GM19438 (cell line): ENCODE measurements around the gene SVOP.
"Not testable (repeated sequence)": the region's sequence is repeated elsewhere in the genome, so short reads cannot be mapped to it uniquely, and the experiment has no call there.

Source experiments
- ATAC-seq: cut with Tn5 transposase; IDR thresholded peaks from one replicate; pipeline ENCODE4 v1.9.1; 2021; ENCODE audit warnings: low read depth; ENCODE audit not compliant: unreplicated experiment

The SVOP gene

GRCh38 chr12:109020796-109021380 lies at the start of gene SVOP:
Gene SVOP (minus strand): TSS chr12:109021068. CDS start chr12:109020868, 200 bp downstream.
- ATAC-seq, result no peak

GRCh38 chr12:109069307-109070271 lies 48.7 kb upstream of the SVOP start:
- no peak for ATAC-seq

GRCh38 chr12:109065853-109066193 lies 45.0 kb upstream of the SVOP start:
- no peak for ATAC-seq

GRCh38 chr12:109065154-109065852 lies 44.4 kb upstream of the SVOP start:
- ATAC-seq, result no peak

GRCh38 chr12:109064143-109064542 lies 43.3 kb upstream of the SVOP start:
- ATAC-seq, result no peak

- no peak for ATAC-seq
Measured at GRCh38 chr12:109058773-109059172, 37.9 kb upstream of the SVOP start.

- ATAC-seq, result no peak
Measured at GRCh38 chr12:109057376-109057775, 36.5 kb upstream of the SVOP start.

GRCh38 chr12:109056891-109057290 lies 36.0 kb upstream of the SVOP start:
- ATAC-seq, result no peak

- ATAC-seq, result no peak
Measured at GRCh38 chr12:109054520-109054919, 33.7 kb upstream of the SVOP start.

- ATAC-seq, result not testable (repeated sequence)
Measured at GRCh38 chr12:109054124-109054513, 33.3 kb upstream of the SVOP start.

- ATAC-seq, result peak; percentile 37
Measured at GRCh38 chr12:109053382-109054123, 32.7 kb upstream of the SVOP start.

GRCh38 chr12:109052414-109053323 lies 31.8 kb upstream of the SVOP start, which contains the start of gene USP30:
Gene USP30 (plus strand): TSS chr12:109052576. CDS start chr12:109052679, 103 bp downstream.
- ATAC-seq, result peak; percentile 63

GRCh38 chr12:109052097-109052413 lies 31.2 kb upstream of the SVOP start:
- no peak for ATAC-seq

- not testable (repeated sequence) for ATAC-seq
Measured at GRCh38 chr12:109049794-109050193, 28.9 kb upstream of the SVOP start.

- not testable (repeated sequence) for ATAC-seq
Measured at GRCh38 chr12:109048706-109049105, 27.8 kb upstream of the SVOP start.

- ATAC-seq, result no peak
Measured at GRCh38 chr12:109047081-109047805, 26.4 kb upstream of the SVOP start.

- ATAC-seq, result no peak
Measured at GRCh38 chr12:109044241-109044640, 23.4 kb upstream of the SVOP start.

- no peak for ATAC-seq
Measured at GRCh38 chr12:109036975-109037374, 16.1 kb upstream of the SVOP start.
